HL-60 (cell line): ENCODE measurements around the gene LOXL3.

Source experiments
- DNase-seq, 2 experiments: peaks; one replicate each; pipeline ENCODE4 v3.0.0-alpha.2; 2010 to 2020; ENCODE audit warnings: low read depth in 1 of 2, low spot score in 1 of 2
- H3K27ac ChIP-seq: fragments of 250-450 bp; sonication (Bioruptor Pico); replicated peaks from 2 replicates; pipeline ENCODE4 v1.5.1; 2020; ENCODE audit warnings: mild to moderate bottlenecking, moderate library complexity
- H3K27me3 ChIP-seq: fragments of 250-450 bp; sonication (Bioruptor Pico); 2 replicates; pipeline ENCODE4 v1.5.1; 2021; ENCODE audit warnings: mild to moderate bottlenecking, moderate library complexity; ENCODE audit not compliant: insufficient read depth, poor library complexity, severe bottlenecking
- H3K4me3 ChIP-seq: replicated peaks from 2 replicates; pipeline ENCODE4 v1.5.1; 2011; ENCODE audit warnings: mild to moderate bottlenecking, control low read depth, low read length; ENCODE audit not compliant: insufficient read depth
- CTCF ChIP-seq: IDR thresholded peaks from one replicate; pipeline ENCODE4 v1.5.1; 2011; ENCODE audit warnings: low read length, control low read depth, inconsistent platforms; ENCODE audit not compliant: insufficient read depth
- GABPA ChIP-seq: IDR thresholded peaks from 2 replicates; pipeline ENCODE4 v1.6.1; 2012; ENCODE audit warnings: low read depth
- POLR2AphosphoS5 ChIP-seq: IDR thresholded peaks from 2 replicates; pipeline ENCODE4 v1.6.1; 2012; ENCODE audit warnings: low read depth
- REST ChIP-seq: IDR thresholded peaks from 2 replicates; pipeline ENCODE4 v1.6.1; 2012; ENCODE audit warnings: low read depth; ENCODE audit not compliant: insufficient replicate concordance
- SPI1 ChIP-seq: IDR thresholded peaks from 2 replicates; pipeline ENCODE4 v1.6.1; 2012; ENCODE audit warnings: low read depth, mild to moderate bottlenecking, borderline replicate concordance

LOXL3 gene

GRCh38 chr2:74524955-74525716, 28.6 kb downstream of the LOXL3 start:
- Histone ChIP-seq H3K27me3 (no peaks in the 10 kb centered on the region), H3K4me3 (no peak overlapping the region), H3K27ac (no peak overlapping the region)
- DNase-seq: no peak
- no peak for TF ChIP-seq POLR2AphosphoS5
- no peak for TF ChIP-seq SPI1
- TF ChIP-seq REST: no peak
- no peak for TF ChIP-seq CTCF
- no peak for TF ChIP-seq GABPA

- TF ChIP-seq GABPA (no peak), CTCF (no peak), SPI1 (no peak)
- peaks cover 7% of the 10 kb centered on the region for H3K27me3 ChIP-seq
- H3K4me3 ChIP-seq: no peak overlapping the region
- no peak overlapping the region for H3K27ac ChIP-seq
- no peak for DNase-seq
Measured at GRCh38 chr2:74524005-74524404, 29.7 kb downstream of the LOXL3 start.

- Histone ChIP-seq H3K27me3 (peaks cover 18% of the 10 kb centered on the region), H3K4me3 (no peak overlapping the region), H3K27ac (no peak overlapping the region)
- TF ChIP-seq GABPA (no peak), REST (no peak), POLR2AphosphoS5 (no peak), SPI1 (no peak), CTCF (no peak)
- no peak for DNase-seq
Measured at GRCh38 chr2:74522516-74522915, 31.2 kb downstream of the LOXL3 start.

GRCh38 chr2:74516650-74517049, 37.1 kb downstream of the LOXL3 start:
- no peak overlapping the region for H3K27ac ChIP-seq
- peaks cover 70% of the 10 kb centered on the region for H3K27me3 ChIP-seq
- no peak overlapping the region for H3K4me3 ChIP-seq
- no peak for TF ChIP-seq POLR2AphosphoS5
- no peak for TF ChIP-seq REST
- TF ChIP-seq CTCF: no peak
- no peak for TF ChIP-seq GABPA
- no peak for TF ChIP-seq SPI1
- DNase-seq: no peak
